HEK293 (cell line): ENCODE data around the gene SH3GLB2.
A peak's percentile ranks its signal among the peaks of the same experiment; 100 is the strongest.

Experiments used
- CTCF ChIP-seq: fragments of 450-650 bp; formaldehyde crosslinking; IDR thresholded peaks from 2 replicates; pipeline ENCODE4 v1.5.1; 2016; ENCODE audit warnings: missing biosample characterization, missing genetic modification characterization
- KLF16 ChIP-seq: fragments of 450-650 bp; formaldehyde crosslinking; IDR thresholded peaks from 2 replicates; pipeline ENCODE4 v1.5.1; 2017; ENCODE audit warnings: missing biosample characterization, missing genetic modification characterization
- TCF7L2 ChIP-seq: IDR thresholded peaks from 2 replicates; pipeline ENCODE4 v1.6.1; 2011; ENCODE audit warnings: low read depth, mild to moderate bottlenecking, inconsistent platforms, low read length, moderate library complexity, borderline replicate concordance
- ZNF138 ChIP-seq: fragments of 450-650 bp; formaldehyde crosslinking; IDR thresholded peaks from 2 replicates; pipeline ENCODE4 v1.5.1; 2016; ENCODE audit warnings: missing biosample characterization, missing genetic modification characterization, borderline replicate concordance
- ZNF274 ChIP-seq, 2 experiments: fragments of 200-500 bp in 1 of 2; fragments of 450-650 bp in 1 of 2; sonication (Bioruptor generic) in 1 of 2; formaldehyde crosslinking in 1 of 2; IDR thresholded peaks; 2 replicates each; pipeline versions ENCODE4 v1.5.1 to v1.6.1; 2014 to 2016; ENCODE audit warnings: borderline replicate concordance in 1 of 2, inconsistent platforms in 1 of 2, low read length in 1 of 2, missing biosample characterization in 1 of 2, missing genetic modification characterization in 1 of 2
- ZNF449 ChIP-seq: fragments of 450-650 bp; formaldehyde crosslinking; IDR thresholded peaks from 2 replicates; pipeline ENCODE4 v1.5.1; 2017; ENCODE audit warnings: missing biosample characterization, mild to moderate bottlenecking, missing genetic modification characterization, moderate library complexity
- ZNF530 ChIP-seq: fragments of 450-650 bp; formaldehyde crosslinking; IDR thresholded peaks from 2 replicates; pipeline ENCODE4 v1.5.1; 2016; ENCODE audit warnings: low read depth, missing biosample characterization, missing genetic modification characterization
- ZNF558 ChIP-seq: fragments of 450-650 bp; formaldehyde crosslinking; IDR thresholded peaks from 2 replicates; pipeline ENCODE4 v1.5.1; 2016; ENCODE audit warnings: missing biosample characterization, missing genetic modification characterization
- ZNF596 ChIP-seq: fragments of 450-650 bp; IDR thresholded peaks from 2 replicates; pipeline ENCODE4 v1.5.0; 2018; ENCODE audit warnings: missing biosample characterization, mild to moderate bottlenecking, missing genetic modification characterization, moderate library complexity
- ZNF776 ChIP-seq: fragments of 450-650 bp; formaldehyde crosslinking; IDR thresholded peaks from 2 replicates; pipeline ENCODE4 v1.5.0; 2017; ENCODE audit warnings: missing biosample characterization, missing genetic modification characterization, borderline replicate concordance
- TF ChIP-seq, protein P1 (sequence below): fragments of 450-650 bp; formaldehyde crosslinking; IDR thresholded peaks from 2 replicates; pipeline ENCODE4 v1.5.1; 2016; ENCODE audit warnings: missing biosample characterization, missing genetic modification characterization
- TF ChIP-seq, protein P2 (sequence below): fragments of 450-650 bp; formaldehyde crosslinking; IDR thresholded peaks from 2 replicates; pipeline ENCODE4 v1.5.1; 2017; ENCODE audit warnings: missing biosample characterization, missing genetic modification characterization

- TF ChIP-seq, protein P1, sequence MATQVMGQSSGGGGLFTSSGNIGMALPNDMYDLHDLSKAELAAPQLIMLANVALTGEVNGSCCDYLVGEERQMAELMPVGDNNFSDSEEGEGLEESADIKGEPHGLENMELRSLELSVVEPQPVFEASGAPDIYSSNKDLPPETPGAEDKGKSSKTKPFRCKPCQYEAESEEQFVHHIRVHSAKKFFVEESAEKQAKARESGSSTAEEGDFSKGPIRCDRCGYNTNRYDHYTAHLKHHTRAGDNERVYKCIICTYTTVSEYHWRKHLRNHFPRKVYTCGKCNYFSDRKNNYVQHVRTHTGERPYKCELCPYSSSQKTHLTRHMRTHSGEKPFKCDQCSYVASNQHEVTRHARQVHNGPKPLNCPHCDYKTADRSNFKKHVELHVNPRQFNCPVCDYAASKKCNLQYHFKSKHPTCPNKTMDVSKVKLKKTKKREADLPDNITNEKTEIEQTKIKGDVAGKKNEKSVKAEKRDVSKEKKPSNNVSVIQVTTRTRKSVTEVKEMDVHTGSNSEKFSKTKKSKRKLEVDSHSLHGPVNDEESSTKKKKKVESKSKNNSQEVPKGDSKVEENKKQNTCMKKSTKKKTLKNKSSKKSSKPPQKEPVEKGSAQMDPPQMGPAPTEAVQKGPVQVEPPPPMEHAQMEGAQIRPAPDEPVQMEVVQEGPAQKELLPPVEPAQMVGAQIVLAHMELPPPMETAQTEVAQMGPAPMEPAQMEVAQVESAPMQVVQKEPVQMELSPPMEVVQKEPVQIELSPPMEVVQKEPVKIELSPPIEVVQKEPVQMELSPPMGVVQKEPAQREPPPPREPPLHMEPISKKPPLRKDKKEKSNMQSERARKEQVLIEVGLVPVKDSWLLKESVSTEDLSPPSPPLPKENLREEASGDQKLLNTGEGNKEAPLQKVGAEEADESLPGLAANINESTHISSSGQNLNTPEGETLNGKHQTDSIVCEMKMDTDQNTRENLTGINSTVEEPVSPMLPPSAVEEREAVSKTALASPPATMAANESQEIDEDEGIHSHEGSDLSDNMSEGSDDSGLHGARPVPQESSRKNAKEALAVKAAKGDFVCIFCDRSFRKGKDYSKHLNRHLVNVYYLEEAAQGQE (tag by site-specific recombination): 0 out of 2 replicates have a peak, but pooled peaks have one; percentile 36
- TF ChIP-seq ZNF530 (tag by site-specific recombination): no peak
- no peak for TF ChIP-seq ZNF449 (tag by site-specific recombination)
- TF ChIP-seq, protein P2, sequence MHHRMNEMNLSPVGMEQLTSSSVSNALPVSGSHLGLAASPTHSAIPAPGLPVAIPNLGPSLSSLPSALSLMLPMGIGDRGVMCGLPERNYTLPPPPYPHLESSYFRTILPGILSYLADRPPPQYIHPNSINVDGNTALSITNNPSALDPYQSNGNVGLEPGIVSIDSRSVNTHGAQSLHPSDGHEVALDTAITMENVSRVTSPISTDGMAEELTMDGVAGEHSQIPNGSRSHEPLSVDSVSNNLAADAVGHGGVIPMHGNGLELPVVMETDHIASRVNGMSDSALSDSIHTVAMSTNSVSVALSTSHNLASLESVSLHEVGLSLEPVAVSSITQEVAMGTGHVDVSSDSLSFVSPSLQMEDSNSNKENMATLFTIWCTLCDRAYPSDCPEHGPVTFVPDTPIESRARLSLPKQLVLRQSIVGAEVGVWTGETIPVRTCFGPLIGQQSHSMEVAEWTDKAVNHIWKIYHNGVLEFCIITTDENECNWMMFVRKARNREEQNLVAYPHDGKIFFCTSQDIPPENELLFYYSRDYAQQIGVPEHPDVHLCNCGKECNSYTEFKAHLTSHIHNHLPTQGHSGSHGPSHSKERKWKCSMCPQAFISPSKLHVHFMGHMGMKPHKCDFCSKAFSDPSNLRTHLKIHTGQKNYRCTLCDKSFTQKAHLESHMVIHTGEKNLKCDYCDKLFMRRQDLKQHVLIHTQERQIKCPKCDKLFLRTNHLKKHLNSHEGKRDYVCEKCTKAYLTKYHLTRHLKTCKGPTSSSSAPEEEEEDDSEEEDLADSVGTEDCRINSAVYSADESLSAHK (tag by site-specific recombination): no peak
- TF ChIP-seq ZNF138: no peak
- no peak; the same call in 1 of the 2 replicates for TF ChIP-seq CTCF (tag by site-specific recombination)
- TF ChIP-seq ZNF596 (tag by site-specific recombination): no peak
- no peak for TF ChIP-seq KLF16 (tag by site-specific recombination)
- TF ChIP-seq TCF7L2: no peak
- no peak for TF ChIP-seq ZNF776 (tag by site-specific recombination)
- no peak for TF ChIP-seq ZNF558 (tag by site-specific recombination)
- no peak for TF ChIP-seq ZNF274 (IDR thresholded peaks at IDR 0.05; ENCODE audit: low read length)
- TF ChIP-seq ZNF274 (tag by site-specific recombination; IDR thresholded peaks at IDR 0.05; ENCODE audit: borderline replicate concordance): no peak
Observed at GRCh38 chr9:129036923-129037766, 9.0 kb upstream of the SH3GLB2 start.
